Activated CD4-positive, alpha-beta T cell treated with anti-CD3 and anti-CD28 coated beads for 36 hours (primary cell): Measurements from ENCODE around the gene KLHDC3. TPM values are rescaled to one million over a fixed set of nuclear protein-coding genes. Genes with fewer than 3 reads are reported as not detected.
"Not testable (repeated sequence)": the region's sequence is repeated elsewhere in the genome, so short reads cannot be mapped to it uniquely, and the experiment has no call there.

Experiments used
- ATAC-seq: fragments of 200-7000 bp; cut with Tn5 transposase; one replicate; pipeline ENCODE4 v1.10.0; 2021; ENCODE audit warnings: mild to moderate bottlenecking, moderate library complexity
- CTCF ChIA-PET: fragments of 350-600 bp; sonication (Branson Sonifier 250); formaldehyde crosslinking; loops from one replicate; lab custom pipeline; 2021; ENCODE audit warnings: antibody characterized with exemption; lab: Charles Lee
- POLR2A ChIA-PET: fragments of 350-600 bp; sonication (Branson Sonifier 250); formaldehyde crosslinking; loops from one replicate; lab custom pipeline; 2021; ENCODE audit warnings: antibody characterized with exemption, inconsistent platforms; lab: Charles Lee
- DNase-seq: peaks from one replicate; pipeline ENCODE4 v3.0.0-alpha.2; 2020
- H3K27ac Mint-ChIP-seq: one replicate; pipeline ENCODE4 v1.8.0; 2021; ENCODE audit warnings: mixed read lengths
- H3K27me3 Mint-ChIP-seq: one replicate; pipeline ENCODE4 v1.8.0; 2021; ENCODE audit warnings: mixed read lengths
- H3K36me3 Mint-ChIP-seq: one replicate; pipeline ENCODE4 v1.8.0; 2021; ENCODE audit warnings: low read depth, mixed read lengths
- H3K4me1 Mint-ChIP-seq: one replicate; pipeline ENCODE4 v1.8.0; 2021; ENCODE audit warnings: mixed read lengths
- H3K4me3 Mint-ChIP-seq: one replicate; pipeline ENCODE4 v1.8.0; 2021; ENCODE audit warnings: mild to moderate bottlenecking, moderate library complexity, mixed read lengths
- H3K9me3 Mint-ChIP-seq: one replicate; pipeline ENCODE4 v1.8.0; 2021; ENCODE audit warnings: low read depth, mixed read lengths
- intact Hi-C, 2 experiments: fragments of 100-400 bp; cut with DNase I in 1 of 2; cut with micrococcal nuclease in 1 of 2; formaldehyde crosslinking; loops; one replicate each; pipeline versions ENCODE4 v1.14.2 to v1.15.1; 2022 to 2024; cut with DNase I, micrococcal nuclease
- total RNA-seq, 2 experiments: library from RNA; stranded (reverse); gene quantifications; one replicate each; pipeline ENCODE4 v1.2.3, GENCODE V29; 2021

The KLHDC3 gene
- total RNA-seq, 2 experiments from 2014 or later = 58.3 to 65.2 TPM

GRCh38 chr6:43037706-43038105, 23.7 kb downstream of the KLHDC3 start:
- H3K36me3 Mint-ChIP-seq = peaks cover 24% of the 10 kb centered on the region
- H3K9me3 Mint-ChIP-seq = no peaks in the 10 kb centered on the region
- no peak for ATAC-seq
- H3K4me3 Mint-ChIP-seq = no peak overlapping the region
- H3K27me3 Mint-ChIP-seq = no peaks in the 10 kb centered on the region
- DNase-seq = no peak
- peaks cover 3% of the 10 kb centered on the region for H3K4me1 Mint-ChIP-seq
- H3K27ac Mint-ChIP-seq = no peak overlapping the region
- ChIA-PET CTCF (interaction anchor here (0.7 kb wide), 1 partner anchor 608 kb away, joined by 3 read pairs; no protein-coding TSS in a partner anchor), POLR2A (no interaction called here)
- intact Hi-C loops = no loop called here

DNA sequence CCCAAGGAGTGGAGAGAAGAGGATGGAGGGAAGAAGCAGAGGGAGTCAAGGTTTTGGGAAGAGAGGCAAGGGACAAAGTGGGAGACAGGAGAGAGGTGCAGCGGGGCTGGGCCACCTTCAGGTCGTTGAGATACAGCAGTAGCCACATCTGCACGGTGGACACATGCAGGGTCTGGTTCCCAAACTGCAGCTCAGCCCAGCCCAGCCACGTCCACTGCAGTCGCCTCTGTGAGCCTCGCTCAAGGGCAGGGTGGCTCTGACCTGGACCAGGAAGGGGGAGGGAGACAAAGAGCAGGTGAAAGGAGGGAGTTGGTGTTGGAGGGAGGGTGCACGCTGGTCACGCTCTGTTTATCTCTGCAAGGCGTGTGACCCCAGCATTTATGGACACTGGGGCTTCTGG, 24.7 kb downstream of the KLHDC3 start:
- intact Hi-C loops = no loop called here
- Mint-ChIP-seq H3K27ac (no peak overlapping the region), H3K36me3 (peaks cover 22% of the 10 kb centered on the region)

DNA sequence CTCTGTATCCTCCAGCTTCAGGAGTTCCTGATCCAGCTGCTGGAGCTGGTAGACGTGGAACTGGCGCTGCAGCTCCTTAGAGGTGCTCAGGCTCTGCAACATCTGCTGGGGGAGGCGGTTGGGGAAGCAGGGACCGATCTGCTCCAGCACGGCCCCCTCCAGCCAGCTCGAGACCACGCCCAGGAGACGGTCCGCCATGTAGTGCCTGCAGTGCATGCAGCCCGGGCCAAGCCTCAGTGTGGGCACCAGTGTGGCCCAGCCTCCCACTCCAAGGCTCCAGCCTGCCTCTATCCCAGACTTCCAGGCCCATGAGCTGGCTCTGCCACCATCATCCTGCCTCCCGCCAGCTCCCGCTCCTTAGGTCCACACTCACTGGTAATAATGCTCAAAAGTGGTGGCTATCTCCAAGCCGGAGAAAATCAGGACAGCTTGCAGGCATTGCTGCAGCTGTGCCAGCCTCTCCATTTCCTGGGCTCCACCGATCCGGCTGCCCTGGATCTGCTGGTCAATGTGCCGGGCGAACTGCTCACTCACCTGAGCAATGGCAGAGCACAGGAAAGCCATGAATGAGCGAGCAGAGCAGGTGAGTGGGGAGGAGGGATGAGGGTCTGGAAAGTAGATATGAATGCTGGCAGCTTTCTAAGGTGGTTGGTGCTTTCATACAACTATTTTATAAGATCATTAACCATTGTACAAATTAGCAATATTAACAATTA, 26.7 kb downstream of the KLHDC3 start:
- H3K9me3 Mint-ChIP-seq = no peaks in the 10 kb centered on the region
- peaks cover 21% of the 10 kb centered on the region for H3K36me3 Mint-ChIP-seq
- POLR2A ChIA-PET = no interaction called here
- CTCF ChIA-PET = interaction anchor here (0.5 to 1.6 kb wide), 3 partner anchors 10 to 223 kb away, joined by 3 to 4 read pairs (median 3); no protein-coding TSS in a partner anchor
- ATAC-seq = no peak
- H3K4me3 Mint-ChIP-seq = no peak overlapping the region
- intact Hi-C loops = no loop called here
- H3K4me1 Mint-ChIP-seq = no peaks in the 10 kb centered on the region
- H3K27me3 Mint-ChIP-seq = no peaks in the 10 kb centered on the region
- H3K27ac Mint-ChIP-seq = no peak overlapping the region
- DNase-seq = no peak

More for the DNA sequence above, 24.7 kb downstream of the KLHDC3 start:
- ATAC-seq = no peak
- Mint-ChIP-seq H3K4me3 (no peak overlapping the region), H3K27me3 (no peaks in the 10 kb centered on the region), H3K9me3 (no peaks in the 10 kb centered on the region), H3K4me1 (no peaks in the 10 kb centered on the region)
- DNase-seq = no peak
- CTCF ChIA-PET = interaction anchor here (1.6 kb wide), 1 partner anchor 18 kb away, joined by 4 read pairs; no protein-coding TSS in a partner anchor
- POLR2A ChIA-PET = no interaction called here

- ATAC-seq, DNase-seq, H3K4me1 Mint-ChIP-seq, H3K27me3 Mint-ChIP-seq, intact Hi-C loops, H3K9me3 Mint-ChIP-seq, POLR2A ChIA-PET, H3K27ac Mint-ChIP-seq, H3K4me3 Mint-ChIP-seq: not testable (repeated sequence)
- H3K36me3 Mint-ChIP-seq = peaks cover 19% of the 10 kb centered on the region
- CTCF ChIA-PET = interaction anchor here (0.5 to 1.2 kb wide), 3 partner anchors 9 to 300 kb away, joined by 3 read pairs; no protein-coding TSS in a partner anchor
Measured at GRCh38 chr6:43041475-43041874, 27.4 kb downstream of the KLHDC3 start.

- Mint-ChIP-seq H3K9me3 (no peaks in the 10 kb centered on the region), H3K27me3 (no peaks in the 10 kb centered on the region), H3K36me3 (peaks cover 16% of the 10 kb centered on the region), H3K4me1 (no peaks in the 10 kb centered on the region), H3K4me3 (no peak overlapping the region), H3K27ac (no peak overlapping the region)
- POLR2A ChIA-PET = interaction anchor here (0.6 kb wide), 1 partner anchor 150 kb away, joined by 5 read pairs; no protein-coding TSS in a partner anchor
- DNase-seq (no peak), ATAC-seq (no peak)
- intact Hi-C loops = no loop called here
- CTCF ChIA-PET = no interaction called here
Measured at GRCh38 chr6:43043310-43043709, 29.3 kb downstream of the KLHDC3 start.

DNA sequence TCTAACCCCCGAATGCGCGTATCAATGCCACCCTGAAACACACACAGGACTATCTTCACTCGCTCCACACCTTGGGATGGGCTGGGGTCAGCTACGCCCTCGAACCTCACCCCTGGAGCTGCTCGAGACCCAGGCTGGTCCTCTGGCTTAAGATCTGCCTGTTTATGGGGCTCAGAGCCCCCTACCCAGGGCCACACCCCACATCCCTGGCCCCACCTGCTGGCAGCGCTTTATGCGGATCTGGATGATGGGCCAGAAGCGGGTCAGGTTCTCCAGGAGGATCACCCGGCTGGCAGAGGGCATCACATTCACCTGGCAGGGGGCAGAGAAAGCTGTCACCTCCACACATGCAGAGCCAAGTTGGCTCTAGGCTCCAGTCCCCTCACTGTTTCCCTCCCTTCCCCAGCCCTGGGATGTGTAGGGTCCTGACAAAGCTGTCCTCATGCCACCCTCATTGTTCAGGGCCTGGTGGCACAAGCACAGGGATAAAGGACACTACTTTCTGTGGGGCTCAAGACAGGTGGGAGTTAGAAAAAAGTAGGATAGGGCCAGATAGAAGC, 31.4 kb downstream of the KLHDC3 start:
- Mint-ChIP-seq H3K27ac (no peak overlapping the region), H3K36me3 (peaks cover 25% of the 10 kb centered on the region)
- CTCF ChIA-PET = interaction anchor here (0.7 kb wide), 1 partner anchor 69 kb away, joined by 3 read pairs; no protein-coding TSS in a partner anchor

DNA sequence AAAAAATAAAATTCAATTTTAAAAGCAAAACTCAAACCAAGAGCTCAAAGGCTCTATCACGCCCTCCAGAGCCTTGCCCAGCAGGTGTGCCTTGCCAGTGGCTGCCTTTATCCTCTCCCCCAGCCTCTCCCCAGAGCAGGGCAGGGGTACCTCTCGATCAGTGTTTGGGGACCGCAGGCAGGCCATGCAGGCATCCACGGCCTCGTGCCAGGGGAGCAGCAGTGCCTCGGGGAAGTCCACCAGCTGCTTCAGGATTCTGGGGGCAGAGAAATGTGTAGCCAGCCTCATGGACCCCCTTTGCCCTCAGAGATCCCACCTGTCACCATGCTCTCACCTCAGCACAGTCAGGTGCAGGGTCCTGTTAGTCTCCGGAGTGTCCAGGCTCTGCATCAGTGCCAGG, 33.9 kb downstream of the KLHDC3 start:
- ATAC-seq = no peak
- no peak overlapping the region for H3K27ac Mint-ChIP-seq
- ChIA-PET CTCF (interaction anchor here (1.1 kb wide), 1 partner anchor 35 kb away, joined by 3 read pairs; the partner anchor contains the start of gene MEA1), POLR2A (interaction anchor here (0.7 to 0.9 kb wide), 2 partner anchors 11 kb away, joined by 3 read pairs; partner anchors contain the start of genes KLC4 and MRPL2)
- intact Hi-C loops = no loop called here
- peaks cover 28% of the 10 kb centered on the region for H3K36me3 Mint-ChIP-seq
- no peaks in the 10 kb centered on the region for H3K9me3 Mint-ChIP-seq
- no peak for DNase-seq
- H3K4me1 Mint-ChIP-seq = peaks cover 22% of the 10 kb centered on the region
- H3K27me3 Mint-ChIP-seq = no peaks in the 10 kb centered on the region
- H3K4me3 Mint-ChIP-seq = no peak overlapping the region

More for the DNA sequence above, 31.4 kb downstream of the KLHDC3 start:
- POLR2A ChIA-PET = no interaction called here
- no peaks in the 10 kb centered on the region for H3K9me3 Mint-ChIP-seq
- DNase-seq (no peak), ATAC-seq (no peak)
- no peak overlapping the region for H3K4me3 Mint-ChIP-seq
- intact Hi-C loops = no loop called here
- H3K27me3 Mint-ChIP-seq = no peaks in the 10 kb centered on the region
- peaks cover under 1% of the 10 kb centered on the region for H3K4me1 Mint-ChIP-seq

DNA sequence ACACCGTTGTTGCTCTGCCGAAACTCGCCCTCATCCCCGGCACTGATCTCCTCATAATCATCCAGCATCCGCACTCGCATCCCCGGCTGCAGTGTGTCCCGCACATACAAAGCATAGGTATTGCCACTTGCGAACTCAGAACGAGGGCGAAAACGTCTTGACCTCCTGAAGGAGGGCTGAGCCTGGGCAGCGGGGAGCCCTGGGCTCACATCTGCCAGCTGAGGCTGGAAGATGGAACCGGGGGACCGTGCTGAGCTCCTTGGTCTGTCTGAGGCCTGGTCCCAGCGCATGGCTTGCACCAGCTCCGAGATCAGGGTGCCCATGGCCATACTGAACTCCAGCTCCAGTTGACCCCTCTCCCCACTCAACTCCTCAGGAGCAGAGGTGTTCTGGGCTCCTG, 36.9 kb downstream of the KLHDC3 start:
- intact Hi-C loops = loop anchor here in 1 of 2 experiments (5.0 to 10.0 kb wide), 4 partner anchors 426 to 1266 kb away; partner anchors contain the start of genes POLH, PRICKLE4, TJAP1 and TOMM6
- Mint-ChIP-seq H3K36me3 (peaks cover 33% of the 10 kb centered on the region), H3K9me3 (no peaks in the 10 kb centered on the region), H3K27ac (no peak overlapping the region), H3K4me1 (peaks cover 32% of the 10 kb centered on the region), H3K27me3 (no peaks in the 10 kb centered on the region), H3K4me3 (no peak overlapping the region)
- ChIA-PET POLR2A (no interaction called here), CTCF (interaction anchor here (0.5 to 1.4 kb wide), 3 partner anchors 10 to 151 kb away, joined by 3 read pairs; no protein-coding TSS in a partner anchor)
- no peak for DNase-seq
- ATAC-seq = no peak

DNA sequence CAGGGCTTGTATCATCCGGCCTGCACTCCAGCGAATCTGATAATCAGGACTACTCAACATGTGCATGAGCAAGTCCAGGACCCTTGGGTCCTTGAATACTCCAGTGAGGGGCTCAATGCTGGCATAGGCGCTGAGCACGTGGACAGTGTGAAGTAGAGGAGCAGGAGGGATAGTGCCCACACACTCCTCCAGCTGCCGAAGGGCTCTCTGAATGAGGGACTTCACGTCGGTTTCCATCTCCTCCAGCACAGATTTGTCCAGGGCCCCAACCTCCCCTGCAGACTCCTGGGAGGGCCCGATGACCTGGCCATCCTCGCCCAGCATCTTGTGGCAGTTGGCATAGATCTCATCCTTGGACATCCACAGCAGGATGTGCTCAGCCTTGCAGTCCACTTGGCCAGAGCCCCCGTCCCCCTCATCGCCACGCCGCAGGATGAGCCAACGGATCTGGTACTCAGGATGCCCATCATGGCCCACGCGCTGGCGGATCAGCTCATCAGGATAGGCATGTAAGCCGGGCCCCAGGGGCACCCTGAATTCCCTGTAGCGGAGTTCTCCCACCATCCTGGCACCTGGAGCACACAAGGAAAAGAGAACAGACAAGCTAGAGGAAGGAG, 38.3 kb downstream of the KLHDC3 start:
- intact Hi-C loops = loop anchor here in 1 of 2 experiments (2.0 to 10.0 kb wide), 5 partner anchors 152 to 1268 kb away; partner anchors contain the start of genes POLH, PRICKLE4, TJAP1 and TOMM6
- Mint-ChIP-seq H3K27me3 (no peaks in the 10 kb centered on the region), H3K27ac (peak overlapping the region; percentile 97), H3K9me3 (no peaks in the 10 kb centered on the region), H3K36me3 (peaks cover 35% of the 10 kb centered on the region), H3K4me1 (peaks cover 32% of the 10 kb centered on the region), H3K4me3 (peak overlapping the region; percentile 99)
- DNase-seq = no peak
- ChIA-PET POLR2A (no interaction called here), CTCF (interaction anchor here (0.6 kb wide), 1 partner anchor 1251 kb away, joined by 4 read pairs; no protein-coding TSS in a partner anchor)
- no peak for ATAC-seq

DNA sequence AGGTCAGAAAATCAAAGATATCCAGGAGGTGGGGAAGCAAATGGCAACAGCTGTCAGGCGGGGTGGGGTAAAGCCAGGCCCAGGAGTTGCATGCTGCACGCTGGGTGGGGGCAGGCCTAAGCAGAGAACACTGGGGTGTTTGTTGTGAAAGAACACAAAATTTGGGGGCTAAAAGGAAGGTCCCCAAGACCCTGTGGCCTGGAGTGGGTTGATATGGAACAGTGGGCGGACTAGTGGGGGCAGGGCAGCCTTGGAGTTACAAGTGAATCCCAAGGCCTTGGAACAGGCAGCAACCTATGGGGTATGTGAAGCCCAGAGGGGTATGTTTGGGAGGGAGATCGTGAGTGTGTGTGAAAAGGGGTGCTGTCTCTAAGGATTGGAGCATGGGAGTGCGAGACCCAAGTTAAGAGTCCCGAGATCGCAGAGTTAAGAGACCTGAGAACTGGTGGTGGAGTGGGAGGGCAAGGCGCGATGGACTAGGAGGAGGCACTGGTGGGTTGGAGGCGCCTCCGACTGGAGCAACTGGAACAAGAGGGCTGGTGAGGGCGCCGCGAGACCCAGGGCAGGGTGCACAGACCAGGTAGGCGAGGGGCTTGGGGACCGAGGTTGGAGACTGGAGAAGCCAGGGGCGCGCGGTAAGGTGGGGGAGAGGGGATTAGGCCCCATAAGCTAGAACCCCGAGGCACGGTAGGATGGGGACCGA, 38.9 kb downstream of the KLHDC3 start:
- DNase-seq = peak; percentile 42
- peak; percentile 24 for ATAC-seq
- Mint-ChIP-seq H3K27me3 (no peaks in the 10 kb centered on the region), H3K36me3 (peaks cover 37% of the 10 kb centered on the region), H3K4me1 (peaks cover 36% of the 10 kb centered on the region), H3K27ac (peak overlapping the region; percentile 97), H3K4me3 (peak overlapping the region; percentile 99), H3K9me3 (no peaks in the 10 kb centered on the region)
- intact Hi-C loops = loop anchor here (1.0 to 10.0 kb wide), 11 partner anchors 39 to 1268 kb away; partner anchors contain the start of genes PPP2R5D (in 2 of the 2), CNPY3 (in 1 of the 2), KLHDC3 (in 1 of the 2) and PEX6 (in 1 of the 2)
- ChIA-PET POLR2A (interaction anchor here (1.1 kb wide), 1 partner anchor 123 kb away, joined by 3 read pairs; the partner anchor contains the start of gene CNPY3), CTCF (interaction anchor here (0.5 to 1.5 kb wide), 5 partner anchors 24 to 1251 kb away, joined by 3 to 5 read pairs (median 4); partner anchors contain the start of gene RRP36)
